GM19193 (cell line): Measurements from ENCODE around the gene TFRC.

Experiments
- POLR2A ChIP-seq: IDR thresholded peaks from 4 replicates; pipeline ENCODE4 v1.6.1; 2011; ENCODE audit not compliant: insufficient read depth, insufficient read length; ENCODE audit errors: extremely low read depth

Gene TFRC

GRCh38 chr3:196096382-196096953 lies 14.6 kb upstream of the TFRC start:
- no peak for TF ChIP-seq POLR2A

- no peak for TF ChIP-seq POLR2A
Measured at GRCh38 chr3:196093317-196094111, 11.6 kb upstream of the TFRC start.

DNA sequence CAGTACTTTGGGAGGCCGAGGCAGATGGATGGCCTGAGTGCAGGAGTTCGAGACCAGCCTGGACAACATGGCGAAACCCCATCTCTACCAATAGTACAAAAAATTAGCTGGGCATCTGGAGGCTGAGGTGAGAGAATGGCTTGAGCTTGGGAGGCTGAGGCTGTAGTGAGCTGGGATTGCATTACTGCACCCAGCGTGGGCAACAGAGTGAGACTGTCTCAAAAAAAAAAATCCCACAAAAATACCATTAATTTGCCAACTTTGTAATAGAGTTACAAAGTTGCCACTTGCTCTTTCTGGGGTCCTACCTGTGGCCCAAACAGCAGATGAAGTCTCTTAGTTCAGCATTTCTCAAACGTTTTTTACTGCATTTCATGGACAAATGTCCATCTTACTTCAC lies 6.0 kb upstream of the TFRC start:
- no peak for TF ChIP-seq POLR2A

GRCh38 chr3:196082619-196082971 lies 705 bp upstream of the TFRC start:
- TF ChIP-seq POLR2A: no peak

GRCh38 chr3:196081002-196081833 lies 672 bp downstream of the TFRC start:
- no peak for TF ChIP-seq POLR2A

DNA sequence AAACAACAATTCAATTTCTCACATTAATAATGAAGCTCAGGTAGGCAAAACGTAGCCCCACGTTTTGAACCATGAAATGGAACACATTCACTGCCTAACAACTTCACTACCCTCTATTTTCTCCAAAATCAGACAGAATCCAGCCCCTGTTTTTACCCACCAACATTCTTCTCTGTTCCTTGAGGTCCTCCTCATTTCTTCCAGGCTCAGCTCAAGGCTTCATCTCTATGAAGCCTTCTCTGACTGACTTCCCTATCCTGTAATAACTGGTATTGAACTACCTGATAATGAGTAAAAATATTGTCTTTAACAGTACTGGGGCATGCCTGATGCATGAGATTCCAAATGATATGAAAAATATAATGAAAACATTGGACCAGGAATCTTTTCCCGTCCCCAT lies 2.2 kb downstream of the TFRC start:
- TF ChIP-seq POLR2A: no peak

GRCh38 chr3:196075013-196075412 lies 6.9 kb downstream of the TFRC start:
- TF ChIP-seq POLR2A: no peak

GRCh38 chr3:196073255-196073753 lies 8.6 kb downstream of the TFRC start:
- TF ChIP-seq POLR2A: no peak

GRCh38 chr3:196072313-196072712 lies 9.6 kb downstream of the TFRC start:
- no peak for TF ChIP-seq POLR2A

DNA sequence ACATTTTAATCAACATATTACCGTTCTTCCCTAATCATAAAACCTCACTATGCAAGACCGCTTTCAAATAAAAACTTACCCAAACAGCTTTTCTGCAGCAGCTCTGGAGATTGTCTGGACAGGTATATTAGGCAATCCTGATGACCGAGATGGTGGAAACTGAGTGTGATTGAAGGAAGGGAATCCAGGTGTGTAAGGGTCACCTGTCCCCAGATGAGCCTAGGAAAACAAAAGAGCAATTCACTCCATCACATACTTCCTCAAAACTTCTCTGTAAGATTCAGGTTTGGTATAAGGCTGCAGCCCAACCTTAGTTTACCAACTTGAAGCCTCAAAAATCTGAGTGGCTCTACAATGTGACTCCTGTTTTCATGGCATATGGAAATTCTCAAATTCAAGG lies 14.5 kb downstream of the TFRC start:
- TF ChIP-seq POLR2A: no peak

DNA sequence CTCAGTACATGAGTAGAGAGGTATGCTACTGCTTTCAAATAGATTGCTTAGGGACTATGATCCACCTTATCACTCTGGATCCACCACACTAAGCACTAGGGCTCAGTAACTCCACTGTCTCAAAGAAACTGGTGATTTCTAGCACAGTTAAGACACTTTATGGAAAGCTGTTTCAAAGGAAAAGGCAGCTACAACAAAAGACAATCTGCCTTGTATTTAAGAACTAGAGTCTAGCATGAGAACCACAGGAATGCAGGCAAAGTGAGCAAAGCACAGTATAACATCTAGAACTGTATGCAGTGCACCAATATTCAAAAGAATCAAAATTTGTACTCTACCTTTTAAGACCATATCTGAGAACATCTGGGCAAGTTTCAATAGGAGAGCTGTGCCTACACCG lies 17.9 kb downstream of the TFRC start:
- TF ChIP-seq POLR2A: no peak

GRCh38 chr3:196063456-196063855 lies 18.4 kb downstream of the TFRC start:
- no peak for TF ChIP-seq POLR2A

- no peak for TF ChIP-seq POLR2A
Measured at GRCh38 chr3:196063049-196063448, 18.8 kb downstream of the TFRC start.

DNA sequence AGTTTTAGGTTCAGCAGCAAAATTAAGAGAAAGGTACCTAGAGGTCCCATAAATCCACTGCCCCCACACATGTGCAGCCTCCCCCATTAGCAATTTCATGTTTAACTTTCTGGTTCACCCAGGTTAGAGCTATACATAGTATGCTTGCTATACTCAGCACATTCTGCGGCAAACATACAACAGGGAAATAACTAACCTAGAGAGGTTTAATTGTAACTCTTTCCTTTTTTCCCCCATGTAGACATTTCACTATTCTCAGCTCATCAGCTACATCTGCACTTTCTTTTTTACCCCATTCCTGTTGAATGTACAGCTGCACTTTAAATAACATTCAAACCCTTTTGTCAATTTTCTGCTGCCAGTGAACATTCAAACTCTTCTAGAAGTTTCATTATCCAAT lies 21.1 kb downstream of the TFRC start:
- no peak for TF ChIP-seq POLR2A

DNA sequence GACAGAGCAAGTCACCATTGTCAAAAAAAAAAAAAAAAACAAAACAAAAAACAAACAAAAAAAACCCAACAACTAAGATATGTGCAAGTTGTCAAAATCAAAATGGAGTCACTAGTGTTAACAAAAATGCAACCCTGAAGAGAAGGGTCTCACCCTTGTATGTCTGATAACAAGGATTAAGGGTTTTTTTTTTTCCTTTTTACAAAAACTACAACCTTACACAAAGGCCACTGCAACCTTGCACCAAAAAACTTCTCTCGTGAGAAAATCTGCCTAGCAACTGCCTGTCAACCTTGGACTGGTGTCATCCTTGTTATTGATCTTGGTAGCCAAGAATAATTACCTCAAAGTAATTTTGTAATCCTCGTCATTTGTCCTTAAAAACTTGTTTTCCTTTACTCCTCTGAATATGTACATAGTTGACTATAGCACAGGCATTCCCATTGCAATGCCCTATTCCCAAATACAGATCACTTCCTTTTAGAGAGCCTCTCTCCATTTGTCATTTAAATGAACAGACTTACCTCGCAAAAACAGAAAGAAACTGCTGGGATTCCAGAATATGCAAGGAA lies 24.0 kb downstream of the TFRC start:
- no peak for TF ChIP-seq POLR2A
